DMS53 treated with DMSO at 0.1 percent for 48 hours (cell line): ENCODE measurements around the gene MYO3B.
A peak's percentile ranks its signal among the peaks of the same experiment; 100 is the strongest.

Experiments
- DNase-seq: peaks from one replicate; lab custom pipeline; 2025; ENCODE audit not compliant: unreplicated experiment; lab: John Stamatoyannopoulos, UW

The MYO3B gene, protein sequence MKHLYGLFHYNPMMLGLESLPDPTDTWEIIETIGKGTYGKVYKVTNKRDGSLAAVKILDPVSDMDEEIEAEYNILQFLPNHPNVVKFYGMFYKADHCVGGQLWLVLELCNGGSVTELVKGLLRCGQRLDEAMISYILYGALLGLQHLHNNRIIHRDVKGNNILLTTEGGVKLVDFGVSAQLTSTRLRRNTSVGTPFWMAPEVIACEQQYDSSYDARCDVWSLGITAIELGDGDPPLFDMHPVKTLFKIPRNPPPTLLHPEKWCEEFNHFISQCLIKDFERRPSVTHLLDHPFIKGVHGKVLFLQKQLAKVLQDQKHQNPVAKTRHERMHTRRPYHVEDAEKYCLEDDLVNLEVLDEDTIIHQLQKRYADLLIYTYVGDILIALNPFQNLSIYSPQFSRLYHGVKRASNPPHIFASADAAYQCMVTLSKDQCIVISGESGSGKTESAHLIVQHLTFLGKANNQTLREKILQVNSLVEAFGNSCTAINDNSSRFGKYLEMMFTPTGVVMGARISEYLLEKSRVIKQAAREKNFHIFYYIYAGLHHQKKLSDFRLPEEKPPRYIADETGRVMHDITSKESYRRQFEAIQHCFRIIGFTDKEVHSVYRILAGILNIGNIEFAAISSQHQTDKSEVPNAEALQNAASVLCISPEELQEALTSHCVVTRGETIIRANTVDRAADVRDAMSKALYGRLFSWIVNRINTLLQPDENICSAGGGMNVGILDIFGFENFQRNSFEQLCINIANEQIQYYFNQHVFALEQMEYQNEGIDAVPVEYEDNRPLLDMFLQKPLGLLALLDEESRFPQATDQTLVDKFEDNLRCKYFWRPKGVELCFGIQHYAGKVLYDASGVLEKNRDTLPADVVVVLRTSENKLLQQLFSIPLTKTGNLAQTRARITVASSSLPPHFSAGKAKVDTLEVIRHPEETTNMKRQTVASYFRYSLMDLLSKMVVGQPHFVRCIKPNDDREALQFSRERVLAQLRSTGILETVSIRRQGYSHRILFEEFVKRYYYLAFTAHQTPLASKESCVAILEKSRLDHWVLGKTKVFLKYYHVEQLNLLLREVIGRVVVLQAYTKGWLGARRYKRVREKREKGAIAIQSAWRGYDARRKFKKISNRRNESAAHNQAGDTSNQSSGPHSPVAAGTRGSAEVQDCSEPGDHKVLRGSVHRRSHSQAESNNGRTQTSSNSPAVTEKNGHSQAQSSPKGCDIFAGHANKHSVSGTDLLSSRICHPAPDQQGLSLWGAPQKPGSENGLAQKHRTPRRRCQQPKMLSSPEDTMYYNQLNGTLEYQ (N-terminal part only)

DNA sequence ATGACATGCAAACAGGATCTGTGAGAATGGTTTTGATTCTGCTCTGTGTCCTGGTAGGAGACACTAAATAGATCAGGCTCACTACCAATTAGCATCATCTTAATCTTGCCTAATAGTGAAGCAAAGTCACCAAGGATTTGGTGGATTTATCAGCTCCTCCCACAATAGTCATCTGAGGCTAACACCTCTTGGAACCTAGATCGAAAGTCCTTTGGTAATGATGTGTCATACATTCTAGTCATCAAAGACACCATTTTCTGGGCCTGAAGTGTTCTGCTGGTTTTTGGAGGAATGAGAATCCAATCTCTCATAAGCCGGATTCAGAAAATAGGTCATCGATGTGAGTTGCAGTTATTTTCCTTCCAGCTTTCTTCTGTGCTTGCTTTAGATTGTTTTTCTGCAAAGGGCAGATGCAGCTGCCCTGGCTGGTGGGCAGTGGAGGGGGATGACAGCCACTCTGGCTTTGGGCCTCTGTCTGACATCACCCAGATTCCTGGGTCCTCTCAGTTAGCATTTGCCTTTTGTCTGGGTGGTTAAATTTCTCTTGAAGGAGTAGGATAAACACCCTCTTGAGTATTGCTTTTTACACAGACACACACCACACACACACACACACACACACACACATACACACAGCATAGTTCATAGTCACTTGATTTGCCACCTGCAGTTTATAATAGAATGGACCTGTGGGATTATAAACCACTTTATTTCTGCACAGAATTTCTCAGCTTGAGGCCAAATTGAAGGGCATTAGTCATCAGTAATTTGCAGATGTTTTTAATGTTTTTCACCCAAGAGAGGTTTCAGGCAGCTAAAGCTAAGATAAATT, at the start of gene MYO3B:
TSS of gene MYO3B (plus strand) at position 198 of the 832 bp plus-strand sequence. CDS start at position 339, 141 bp downstream.
- DNase-seq, result peak; percentile 56

DNA sequence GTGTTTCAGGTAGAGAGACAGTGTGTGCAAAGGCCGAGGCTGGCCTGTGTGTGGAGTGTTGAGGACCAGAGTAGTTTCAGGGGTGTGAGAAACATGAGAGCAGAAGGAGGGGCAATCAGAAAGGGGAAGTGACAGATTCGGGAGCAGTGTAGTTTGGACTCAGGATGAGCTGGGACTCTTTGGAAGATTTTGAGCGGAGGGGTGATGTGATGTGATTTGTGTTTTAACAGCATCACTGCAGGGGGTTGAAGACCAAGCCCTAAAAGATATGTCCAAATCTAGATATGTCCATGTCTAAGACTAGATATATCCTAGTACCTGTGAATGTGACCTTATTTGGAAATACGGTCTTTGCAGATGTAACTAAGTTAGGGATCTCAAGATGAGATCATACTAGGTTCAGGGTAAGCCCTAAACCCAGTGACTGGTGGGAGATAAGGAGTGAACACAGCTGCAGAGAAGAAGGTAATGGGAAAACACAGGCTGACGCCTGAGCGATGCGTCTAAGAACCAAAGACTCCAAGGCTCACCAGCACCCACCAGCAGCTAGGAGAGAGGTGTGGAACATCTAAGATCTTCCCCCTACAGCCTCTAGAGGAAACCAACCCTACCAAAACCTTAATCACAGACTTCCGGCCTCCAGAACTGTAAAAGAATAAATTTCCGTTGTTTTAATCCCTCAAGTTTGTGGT, 38.5 kb upstream of the MYO3B start:
- no peak for DNase-seq

DNA sequence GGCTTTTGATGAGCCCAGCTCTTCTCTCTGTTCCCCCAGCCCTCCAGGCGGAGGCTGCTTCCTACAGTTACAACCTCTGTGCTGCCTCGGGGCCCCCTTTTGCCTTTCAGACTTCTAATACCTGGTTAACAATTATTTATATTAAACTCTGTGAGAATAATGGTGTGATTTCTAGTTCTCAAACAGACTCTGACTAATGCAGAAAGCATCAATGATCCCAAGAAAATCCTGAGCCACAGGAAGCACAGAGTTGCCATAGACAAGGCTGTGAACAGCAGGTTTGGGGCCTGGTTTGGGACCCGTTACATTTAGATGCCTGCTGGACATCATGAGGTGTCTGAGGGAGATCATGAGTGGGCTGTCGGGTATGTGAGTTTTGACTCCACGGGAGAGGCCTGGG, 37.4 kb upstream of the MYO3B start:
- no peak for DNase-seq

DNA sequence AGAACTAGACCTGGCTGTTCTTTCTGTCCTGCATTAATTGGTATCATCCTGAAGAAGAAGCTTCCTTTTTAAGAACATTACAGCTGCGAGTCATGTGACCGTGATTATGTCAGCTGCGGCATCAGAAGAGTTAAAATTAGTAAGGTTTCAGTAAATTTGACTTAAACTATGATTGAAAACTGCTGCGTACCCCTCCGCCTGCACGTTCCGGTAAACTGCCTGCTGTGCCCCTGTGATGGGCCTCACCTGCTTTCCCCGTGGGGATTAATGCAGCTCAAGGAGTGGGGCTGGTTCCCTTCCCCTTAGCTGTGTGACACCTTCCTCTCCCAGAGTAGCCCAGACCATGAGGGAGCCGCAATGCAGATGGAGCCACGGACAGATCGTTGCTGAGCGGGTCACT, 36.1 kb upstream of the MYO3B start:
- DNase-seq, result no peak

DNA sequence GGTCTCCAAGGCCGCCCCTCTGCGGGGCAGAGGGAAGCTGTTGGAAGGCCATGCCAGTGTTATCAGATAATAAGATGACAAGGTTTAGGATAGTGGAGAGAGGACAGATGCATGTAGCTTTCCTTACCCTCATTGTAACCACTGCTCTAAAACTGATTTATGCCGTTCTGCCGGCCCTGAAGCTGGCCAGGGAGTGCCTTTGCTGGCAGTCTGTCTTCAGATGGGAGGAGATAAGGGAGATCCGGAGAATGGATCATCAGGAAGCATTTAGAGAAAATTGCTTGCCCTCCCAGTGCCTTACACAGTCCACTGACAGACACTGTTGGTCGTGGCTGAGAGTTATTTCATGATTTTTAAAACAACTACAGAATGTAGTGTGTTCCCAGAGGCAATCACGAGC, 35.4 kb upstream of the MYO3B start:
- no peak for DNase-seq

DNA sequence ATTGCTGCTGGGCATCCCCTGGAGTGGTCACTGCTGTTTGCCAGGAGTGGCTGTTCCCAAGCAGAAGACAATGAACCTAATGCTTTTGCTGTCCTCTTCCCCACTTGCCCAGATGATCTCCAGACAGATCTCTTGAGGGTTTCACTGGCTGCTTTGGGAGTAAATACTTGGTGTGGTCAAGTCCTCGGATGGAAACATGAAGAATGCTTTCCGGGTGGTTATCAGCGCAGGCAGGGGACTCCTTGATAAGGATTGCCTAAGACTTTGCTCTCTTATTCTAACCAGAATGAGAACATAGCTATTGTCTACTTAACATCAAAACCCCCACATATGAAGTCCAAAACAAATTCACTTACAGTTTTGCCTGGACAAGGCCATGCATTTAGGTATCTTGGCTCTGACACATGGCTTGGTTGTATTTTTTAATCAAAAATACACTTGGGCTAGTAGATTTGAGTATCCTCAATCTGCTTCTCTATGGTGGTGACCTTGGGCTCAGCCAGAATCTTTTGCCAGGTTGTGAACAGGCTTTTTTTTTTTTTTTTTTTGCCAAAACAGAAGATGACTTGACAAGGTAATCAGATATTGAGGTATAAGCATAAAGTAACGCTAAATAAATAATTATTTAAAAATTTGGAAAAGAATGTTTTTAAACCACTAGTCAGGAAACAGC, 34.8 kb upstream of the MYO3B start:
- DNase-seq, result no peak

DNA sequence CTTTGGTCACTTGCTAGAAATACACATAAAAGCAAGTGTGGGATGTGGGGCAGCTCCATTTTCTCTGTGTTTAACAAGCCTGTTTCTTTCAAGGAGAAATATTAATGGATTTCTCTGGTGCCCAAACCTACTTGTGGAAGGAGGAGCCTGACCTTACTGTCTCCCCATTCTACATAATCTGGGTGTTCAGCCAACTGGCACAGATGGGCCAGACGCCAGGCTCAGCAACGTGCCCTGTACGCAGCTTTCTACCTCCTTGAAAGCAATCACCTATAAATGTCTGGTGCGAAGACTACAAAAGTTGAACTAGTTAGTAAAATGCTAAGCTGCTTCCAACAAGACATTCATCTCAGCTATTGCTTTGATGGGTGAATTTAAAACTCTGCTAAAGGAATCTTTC, 33.2 kb upstream of the MYO3B start:
- DNase-seq, result no peak

DNA sequence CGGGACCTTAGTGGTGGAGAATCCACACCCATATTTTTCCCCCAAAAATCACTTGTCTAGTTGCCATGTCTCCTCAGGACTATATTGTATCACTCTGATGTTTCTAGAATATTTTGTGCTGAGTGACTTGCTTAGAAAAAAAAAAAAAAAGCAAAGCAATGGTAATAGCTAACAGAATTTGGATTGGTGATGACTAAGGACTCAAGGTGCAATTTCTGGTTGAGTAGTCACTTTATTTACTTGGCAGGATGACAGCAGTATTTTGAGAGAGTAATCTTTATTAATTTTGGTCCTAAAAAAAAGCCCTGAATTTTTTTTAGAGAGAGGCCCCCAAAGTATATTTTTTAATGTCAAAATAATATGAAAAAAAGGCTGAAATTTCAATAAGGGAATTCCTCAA, 32.8 kb upstream of the MYO3B start:
- no peak for DNase-seq

DNA sequence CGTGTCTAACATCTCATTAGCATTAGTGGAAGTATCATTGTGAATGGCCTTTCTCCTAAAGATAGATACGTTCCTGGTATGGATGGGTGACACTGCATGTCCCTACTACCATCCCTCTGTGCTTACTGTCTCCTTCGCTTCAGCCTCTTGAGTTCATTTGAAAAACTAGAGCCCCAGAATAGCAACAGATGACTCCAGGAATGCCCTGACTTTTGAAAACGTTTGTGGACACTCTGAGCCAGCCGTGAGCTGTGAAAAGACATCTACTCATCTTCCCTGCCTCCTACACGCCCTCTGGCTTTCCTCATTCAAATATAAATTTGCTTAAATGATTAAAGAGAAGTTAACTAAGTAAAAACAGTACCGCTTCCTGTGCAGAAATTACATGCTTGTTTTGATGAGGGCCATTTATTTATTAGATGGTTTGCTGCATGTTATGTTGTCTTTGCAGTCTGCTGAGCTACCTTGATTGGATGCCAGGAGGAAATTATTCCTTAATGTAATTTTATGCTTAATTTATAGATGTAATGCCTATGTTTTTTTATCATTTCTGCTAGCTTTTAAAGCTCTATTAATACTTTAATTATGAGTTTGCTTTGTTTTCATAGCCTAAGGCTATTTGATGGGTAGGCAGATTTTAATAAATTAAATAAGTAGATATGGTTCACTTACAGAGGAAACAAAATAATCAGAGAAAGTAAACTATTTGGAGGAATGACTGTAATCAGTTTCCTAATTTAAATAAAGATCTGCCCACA, 32.1 kb upstream of the MYO3B start:
- DNase-seq, result no peak

DNA sequence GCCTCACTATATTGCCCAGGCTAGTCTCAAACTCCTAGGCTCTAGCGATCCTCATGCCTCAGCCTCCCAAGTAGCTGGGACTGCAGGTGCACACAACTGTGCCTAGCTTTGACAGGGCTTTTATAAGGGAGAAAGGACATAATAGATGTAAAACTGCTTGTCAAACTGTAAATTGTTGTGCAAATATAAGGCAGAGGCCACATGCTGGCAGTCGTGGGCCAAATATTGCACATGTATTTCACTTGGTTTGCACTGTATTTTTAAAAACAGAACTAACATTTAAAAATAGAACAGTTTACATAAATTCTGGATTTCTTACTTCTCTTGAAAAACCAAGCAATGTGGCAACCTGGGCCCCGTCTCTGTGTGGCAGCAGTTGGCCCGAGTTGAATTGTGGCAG, 31.2 kb upstream of the MYO3B start:
- no peak for DNase-seq

DNA sequence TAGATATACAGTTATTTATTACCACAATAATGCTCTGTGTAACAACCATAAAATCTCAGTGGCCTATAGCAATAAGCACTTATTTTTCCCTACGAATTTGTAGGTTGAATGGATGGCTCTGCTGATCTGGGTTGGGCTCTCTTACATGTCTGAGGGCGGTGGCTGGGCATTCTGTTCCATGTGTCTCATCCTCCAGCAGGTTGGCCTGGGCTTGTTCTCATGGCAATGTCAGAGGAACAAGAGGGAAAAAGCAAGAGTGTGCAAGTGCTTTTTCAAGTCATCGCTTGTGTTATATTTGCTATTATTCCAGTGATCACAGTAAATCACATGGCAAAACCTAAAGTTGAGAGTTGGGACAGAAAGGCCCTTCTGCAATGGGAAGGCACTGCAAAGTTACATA, 30.4 kb upstream of the MYO3B start:
- no peak for DNase-seq

DNA sequence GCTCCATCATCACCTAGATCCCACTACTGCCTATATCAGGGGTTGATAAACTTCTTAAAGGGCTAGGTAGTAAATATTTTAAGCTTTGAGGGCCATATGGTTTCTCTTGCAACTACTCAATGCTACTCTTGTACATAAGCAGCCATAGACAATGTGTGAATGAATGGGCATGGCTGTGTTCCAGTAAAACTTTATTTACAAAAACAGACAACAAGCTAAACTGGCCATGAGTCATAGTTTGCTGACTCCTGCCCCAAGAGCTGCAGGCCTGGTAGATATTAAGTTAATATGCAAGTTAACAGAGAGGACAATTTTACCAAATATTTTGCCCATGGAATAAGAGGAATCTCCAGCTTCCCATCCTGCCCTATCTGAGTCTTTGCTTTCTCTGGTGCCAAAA, 29.8 kb upstream of the MYO3B start:
- peak; percentile 42 for DNase-seq

DNA sequence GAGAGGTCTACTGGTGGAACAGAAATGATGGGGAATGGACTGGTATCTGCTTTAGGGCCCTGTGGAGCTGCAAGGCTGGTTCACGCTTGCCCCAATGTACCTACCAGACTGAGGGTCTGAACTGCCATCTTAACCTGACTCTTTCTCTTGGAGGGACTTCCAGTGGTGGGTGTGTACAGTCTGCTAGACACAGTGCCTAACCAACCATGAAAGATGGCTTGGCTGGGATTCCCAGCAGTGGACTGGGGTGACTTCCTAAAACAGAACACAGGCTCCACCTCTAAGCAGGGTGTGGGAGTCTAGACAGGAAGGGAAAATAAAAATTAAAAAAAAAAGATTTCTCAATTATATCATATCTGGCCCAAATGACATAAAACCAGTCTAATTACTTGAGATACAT, 25.5 kb upstream of the MYO3B start:
- DNase-seq, result no peak

DNA sequence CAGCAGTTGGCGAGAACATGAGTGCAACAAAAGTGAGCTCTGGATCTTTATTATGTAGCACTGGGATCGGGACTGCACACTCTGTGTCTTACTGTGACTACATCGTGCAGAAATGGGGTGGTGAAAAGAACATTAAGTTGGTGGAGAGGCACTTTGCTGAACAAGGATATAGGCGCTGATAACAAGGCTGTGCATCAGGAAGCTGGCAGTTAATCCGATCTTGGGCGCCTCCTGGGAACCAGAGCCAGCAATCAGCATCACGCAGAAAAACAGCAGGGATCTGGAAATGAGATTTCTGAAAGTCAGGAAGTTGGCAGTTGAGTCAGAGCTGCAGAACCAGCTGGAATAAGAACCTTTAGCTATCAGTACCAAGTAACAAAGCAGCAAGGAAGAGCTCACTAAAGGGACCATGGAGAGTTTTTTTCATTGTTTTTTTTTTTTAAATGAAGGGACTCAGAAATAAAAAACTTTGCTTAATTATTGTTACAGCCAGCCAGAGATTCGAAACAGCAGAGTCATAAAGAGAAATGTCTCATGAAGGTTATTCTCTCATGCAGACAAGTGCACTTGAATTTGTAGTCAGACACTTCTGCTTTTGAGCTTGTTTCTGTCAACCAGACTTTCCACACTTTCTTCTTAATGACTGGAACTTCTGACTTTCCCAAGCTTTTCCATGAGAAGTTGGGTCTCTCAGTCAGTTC, 22.8 kb upstream of the MYO3B start:
- DNase-seq, result peak; percentile 50

DNA sequence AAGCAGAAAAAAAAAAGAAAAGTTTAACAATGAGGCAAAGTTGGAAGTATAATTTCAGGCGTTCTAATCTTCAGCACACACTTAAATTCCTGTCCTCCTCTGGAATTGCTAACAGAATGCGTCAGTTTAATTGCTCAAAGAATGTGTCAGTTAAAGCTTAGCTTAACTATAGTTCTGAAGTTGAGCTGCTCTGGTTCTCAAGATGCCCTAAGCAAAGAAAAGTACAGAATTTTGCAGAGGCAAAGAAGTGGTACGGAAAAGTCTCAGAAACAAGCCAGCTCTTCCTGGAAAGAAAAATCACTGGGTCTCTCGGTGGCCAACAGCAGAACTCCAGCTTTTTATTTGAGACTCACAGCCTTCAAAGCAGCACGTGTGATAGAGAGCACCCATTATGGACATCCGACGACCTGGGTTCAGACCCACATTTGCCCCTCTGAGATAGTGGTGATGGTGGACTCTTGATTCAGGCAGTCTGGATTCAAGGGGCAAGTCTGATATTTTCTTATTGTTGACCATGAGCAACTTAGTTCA, 22.2 kb upstream of the MYO3B start:
- DNase-seq, result no peak

DNA sequence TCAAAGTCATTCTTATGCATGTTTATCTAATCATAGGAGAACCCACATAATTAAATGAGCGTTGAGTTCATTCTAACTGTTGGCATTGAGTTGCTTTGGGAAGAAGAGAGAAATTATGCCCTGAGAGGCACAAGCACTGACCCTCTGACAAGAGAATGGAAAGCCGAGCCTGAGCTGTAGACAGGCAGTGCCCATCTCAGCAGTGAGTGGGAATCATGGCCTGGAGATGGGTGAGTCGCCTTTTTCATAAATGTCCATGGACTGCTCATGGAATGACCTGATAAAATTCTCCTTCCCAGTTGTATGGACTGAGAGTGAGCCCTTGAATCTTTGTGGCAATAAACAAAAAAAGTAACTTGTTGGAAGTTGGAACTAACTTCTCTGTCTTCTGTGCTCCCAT, 21.4 kb upstream of the MYO3B start:
- no peak for DNase-seq

DNA sequence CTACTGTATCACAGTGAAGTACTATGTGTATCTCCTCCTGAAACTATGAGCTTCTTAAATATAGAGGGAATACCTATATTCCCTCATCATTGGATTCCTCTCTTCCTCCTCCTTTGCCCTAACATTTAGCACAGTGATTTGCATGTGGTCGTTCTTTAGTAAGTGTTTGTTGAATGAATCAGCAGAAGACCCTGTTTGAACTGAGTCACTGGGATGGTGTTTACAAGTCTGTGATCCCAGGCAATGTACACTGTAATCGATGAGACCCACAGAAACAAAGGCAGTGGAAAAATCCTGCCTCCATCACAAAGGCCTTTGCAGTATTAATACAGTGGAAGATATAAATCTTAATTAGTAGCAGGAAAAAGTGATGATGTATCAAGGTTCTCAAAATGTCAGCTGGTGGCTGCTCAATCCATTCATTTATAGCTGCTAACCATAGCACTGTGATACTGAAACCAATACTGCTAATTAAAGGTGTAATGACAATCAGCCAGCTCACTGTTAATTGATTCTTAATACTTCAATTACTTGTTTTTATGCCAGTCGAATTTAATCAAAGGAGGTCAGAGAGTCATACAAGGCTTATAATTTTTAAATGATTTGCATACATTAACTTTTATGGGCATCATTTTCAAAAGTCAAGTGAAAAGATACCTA, 20.8 kb upstream of the MYO3B start:
- peak; percentile 83 for DNase-seq
